CD1c-positive myeloid dendritic cell (primary cell): Measurements from ENCODE around the gene KEAP1.

Source experiments
- DNase-seq: peaks from one replicate; pipeline ENCODE4 v3.0.0-alpha.2; 2016; ENCODE audit errors: extremely low spot score

Gene KEAP1

GRCh38 chr19:10450853-10451609, 52.1 kb downstream of the KEAP1 start:
- DNase-seq, result no peak

- DNase-seq, result no peak
Observed at GRCh38 chr19:10450191-10450852, 52.8 kb downstream of the KEAP1 start.

GRCh38 chr19:10449037-10449436, 54.1 kb downstream of the KEAP1 start:
- no peak for DNase-seq

GRCh38 chr19:10442698-10443097, 60.5 kb downstream of the KEAP1 start:
- no peak for DNase-seq

GRCh38 chr19:10439588-10439987, 63.6 kb downstream of the KEAP1 start:
- DNase-seq, result no peak
